GM23338 (cell line): Measurements from ENCODE around the gene ADIPOR2. TPM values are rescaled to one million over a fixed set of nuclear protein-coding genes. Genes with fewer than 3 reads are reported as not detected.

Source experiments
- CREB1 ChIP-seq: fragments of 250-450 bp; sonication (Bioruptor Pico); IDR thresholded peaks from 2 replicates; pipeline ENCODE4 v1.5.0; 2020; ENCODE audit warnings: low read depth, mild to moderate bottlenecking, moderate library complexity
- ETS1 ChIP-seq: IDR thresholded peaks from 2 replicates; pipeline ENCODE4 v1.6.1; 2016; ENCODE audit warnings: antibody characterized with exemption
- JUNB ChIP-seq: IDR thresholded peaks from one replicate; pipeline ENCODE4 v1.6.1; 2016; ENCODE audit warnings: antibody characterized with exemption; ENCODE audit not compliant: unreplicated experiment
- NANOG ChIP-seq: IDR thresholded peaks from 2 replicates; pipeline ENCODE4 v1.6.1; 2016; ENCODE audit warnings: antibody characterized with exemption, borderline replicate concordance
- POLR2AphosphoS5 ChIP-seq: IDR thresholded peaks from 2 replicates; pipeline ENCODE4 v1.6.1; 2016; ENCODE audit warnings: antibody characterized with exemption, low read depth
- STAT1 ChIP-seq: IDR thresholded peaks from one replicate; pipeline ENCODE4 v1.6.1; 2016; ENCODE audit warnings: antibody characterized with exemption; ENCODE audit not compliant: unreplicated experiment
- ZNF114 ChIP-seq: fragments of 250-450 bp; sonication (Bioruptor Pico); IDR thresholded peaks from 2 replicates; pipeline ENCODE4 v1.5.0; 2020; ENCODE audit warnings: mild to moderate bottlenecking, moderate library complexity
- ZNF462 ChIP-seq: fragments of 250-450 bp; sonication (Bioruptor Pico); IDR thresholded peaks from 2 replicates; pipeline ENCODE4 v1.5.0; 2020; ENCODE audit warnings: mild to moderate bottlenecking, moderate library complexity
- polyA plus RNA-seq: library from polyadenylated mRNA; unstranded; fragments of >200 nt; fragmentation: Nextera tagmentation; extraction: Ambion mirVana; gene quantifications from 2 replicates; pipeline ENCODE4 v1.2.1, GENCODE V29; 2016
- total RNA-seq: library from RNA; depleted of rRNA; stranded (reverse); fragments of >200 nt; shearing (Covaris generic); gene quantifications from 2 replicates; pipeline ENCODE4 v1.2.3, GENCODE V29; 2014

ADIPOR2 gene
- total and polyA plus RNA-seq, 2 experiments from 2014 or later: 11.7 to 36.2 TPM

- TF ChIP-seq ZNF462 (CRISPR knock-in tag) (no peak), ETS1 (no peak), ZNF114 (no peak), NANOG (no peak), STAT1 (no peak), JUNB (no peak), POLR2AphosphoS5 (no peak), CREB1 (CRISPR knock-in tag) (no peak)
These were observed 13.2 kb downstream of the ADIPOR2 start (continued) for GRCh38 chr12:1703771-1704722.
